Measurements from ENCODE around the gene ILKAP. TPM values are rescaled to one million over a fixed set of nuclear protein-coding genes. Genes with fewer than 3 reads are reported as not detected.

The ILKAP gene
- total RNA-seq, 1 experiment from 2014 or later: 53.4 TPM

DNA sequence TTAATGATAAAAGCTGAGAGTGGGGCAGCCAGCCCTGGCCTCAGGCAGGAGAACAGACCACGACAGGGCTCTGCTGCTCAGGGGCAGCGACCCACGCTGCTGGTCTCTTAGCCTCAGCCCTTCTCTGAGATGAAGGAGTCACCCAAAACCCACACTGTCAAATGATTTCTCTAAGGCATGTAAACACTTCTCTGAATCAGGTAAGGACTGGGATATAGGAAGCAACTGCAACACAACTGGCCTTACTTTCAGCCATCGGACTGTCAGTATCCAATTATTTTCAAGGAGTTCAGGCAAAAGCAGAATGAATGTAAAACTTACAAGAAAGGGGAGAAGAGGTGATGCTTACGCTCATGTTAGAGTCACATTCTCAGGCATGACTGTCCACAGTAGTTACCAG lies 22.9 kb downstream of the ILKAP start (continued):
- no peak for TF ChIP-seq CEBPB (IDR thresholded peaks at IDR 0.05; ENCODE audit: low read depth)
- no peak for TF ChIP-seq TCF7L2 (IDR thresholded peaks at IDR 0.05; ENCODE audit: borderline replicate concordance, extremely low read depth, insufficient read depth, insufficient read length)

DNA sequence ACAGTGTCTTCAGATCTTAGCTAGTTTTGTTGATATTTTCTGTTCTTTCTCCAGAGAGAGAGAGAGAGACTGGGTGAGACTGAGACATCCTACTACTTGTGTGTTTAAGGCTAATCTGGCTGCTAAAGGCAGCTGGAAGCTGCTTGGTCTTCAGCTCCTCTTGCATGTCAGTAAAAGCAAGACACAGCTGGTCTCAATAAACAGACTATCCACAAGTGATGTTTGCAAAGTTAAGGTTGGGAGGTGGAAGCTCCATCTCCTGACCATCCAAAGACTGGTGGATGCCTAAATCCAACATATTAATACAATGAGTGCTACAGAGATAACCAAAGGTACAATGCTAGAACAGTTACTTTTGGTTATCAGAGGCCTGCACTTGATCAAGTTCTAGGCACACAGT lies 26.9 kb downstream of the ILKAP start:
- Histone ChIP-seq H3K27ac (ENCODE audit: low read depth, low read length) (no peak overlapping the region), H3K79me2 (ENCODE audit: insufficient read depth, low read length) (no peaks in the 10 kb centered on the region), H3K4me2 (ENCODE audit: low read length) (no peak overlapping the region), H3K27me3 (ENCODE audit: insufficient read depth, low read length) (no peaks in the 10 kb centered on the region), H3K9ac (ENCODE audit: low read length) (no peak overlapping the region), H3K9me3 (ENCODE audit: control insufficient read depth in 1 of 2, insufficient read depth in 1 of 2, low read depth in 1 of 2, low read length in 2 of 2) (no peaks in the 10 kb centered on the region), H2AFZ (ENCODE audit: low read depth, low read length, poor library complexity, severe bottlenecking) (no peak overlapping the region), H3K4me1 (ENCODE audit: control insufficient read depth in 1 of 2, insufficient read depth in 2 of 2, low read length in 2 of 2) (no peaks in the 10 kb centered on the region), H3K9me2 (ENCODE audit: insufficient read depth) (no peaks in the 10 kb centered on the region), H3K36me3 (ENCODE audit: control insufficient read depth in 1 of 2, insufficient read depth in 2 of 2, low read length in 2 of 2) (peaks cover 31 to 66% of the 10 kb centered on the region in 2 experiments), H4K20me1 (ENCODE audit: insufficient read depth) (0 out of 2 replicates have a peak, but pooled peaks cover 9% of the 10 kb centered on the region), H3K4me3 (replicated peaks in 1 of 2; ENCODE audit: low read depth in 1 of 2, low read length in 2 of 2) (no peak overlapping the region)
- TF ChIP-seq SIN3A (IDR thresholded peaks at IDR 0.05; ENCODE audit: low read depth) (no peak), TCF7L2 (IDR thresholded peaks at IDR 0.05; ENCODE audit: borderline replicate concordance, extremely low read depth, insufficient read depth, insufficient read length) (no peak), CEBPB (IDR thresholded peaks at IDR 0.05; ENCODE audit: low read depth) (no peak), SP1 (IDR thresholded peaks at IDR 0.05; ENCODE audit: low read depth) (no peak)
- TF ChIP-seq, protein P1, sequence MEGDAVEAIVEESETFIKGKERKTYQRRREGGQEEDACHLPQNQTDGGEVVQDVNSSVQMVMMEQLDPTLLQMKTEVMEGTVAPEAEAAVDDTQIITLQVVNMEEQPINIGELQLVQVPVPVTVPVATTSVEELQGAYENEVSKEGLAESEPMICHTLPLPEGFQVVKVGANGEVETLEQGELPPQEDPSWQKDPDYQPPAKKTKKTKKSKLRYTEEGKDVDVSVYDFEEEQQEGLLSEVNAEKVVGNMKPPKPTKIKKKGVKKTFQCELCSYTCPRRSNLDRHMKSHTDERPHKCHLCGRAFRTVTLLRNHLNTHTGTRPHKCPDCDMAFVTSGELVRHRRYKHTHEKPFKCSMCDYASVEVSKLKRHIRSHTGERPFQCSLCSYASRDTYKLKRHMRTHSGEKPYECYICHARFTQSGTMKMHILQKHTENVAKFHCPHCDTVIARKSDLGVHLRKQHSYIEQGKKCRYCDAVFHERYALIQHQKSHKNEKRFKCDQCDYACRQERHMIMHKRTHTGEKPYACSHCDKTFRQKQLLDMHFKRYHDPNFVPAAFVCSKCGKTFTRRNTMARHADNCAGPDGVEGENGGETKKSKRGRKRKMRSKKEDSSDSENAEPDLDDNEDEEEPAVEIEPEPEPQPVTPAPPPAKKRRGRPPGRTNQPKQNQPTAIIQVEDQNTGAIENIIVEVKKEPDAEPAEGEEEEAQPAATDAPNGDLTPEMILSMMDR (IDR thresholded peaks at IDR 0.05 in 2 of 3, conservative IDR thresholded peaks at IDR 0.05 in 1 of 3; ENCODE audit: borderline replicate concordance in 1 of 3, insufficient read depth in 1 of 3, low read depth in 2 of 3, low read length in 2 of 3): no peak
- ChIA-PET RAD21 (ENCODE audit: low non-redundant PET in 1 of 2, low total read pairs in 2 of 2, uncharacterized antibody in 2 of 2, unreplicated experiment in 2 of 2) (no interaction called here), CTCF (no interaction called here), POLR2A (no interaction called here)
- no TSS peak for BruUV-seq (replicated peaks)
- DNase-seq (ENCODE audit: low read depth, low spot score) (no peak), ATAC-seq (no peak)
- intact Hi-C loops (cut with micrococcal nuclease): no loop called here

DNA sequence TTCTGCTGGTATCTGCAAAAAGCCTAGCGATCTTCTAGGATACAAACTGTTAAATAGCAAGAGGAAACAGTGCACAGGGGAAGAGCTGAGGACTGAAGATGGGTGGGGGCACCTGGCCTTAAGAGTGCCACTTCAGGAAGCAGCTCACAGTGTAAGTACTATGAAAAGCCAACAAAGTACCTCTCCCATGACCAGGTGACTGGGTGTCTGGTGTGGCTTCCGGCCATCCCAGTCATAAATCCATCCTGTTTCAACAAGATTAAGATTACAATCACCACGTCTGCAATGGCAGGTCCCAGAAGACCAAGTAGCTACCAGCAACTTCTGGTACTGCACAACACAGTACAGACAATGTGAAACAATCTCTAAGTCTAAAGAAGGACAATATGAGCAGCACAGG lies 28.8 kb downstream of the ILKAP start:
- Histone ChIP-seq H3K9me3 (ENCODE audit: control insufficient read depth in 1 of 2, insufficient read depth in 1 of 2, low read depth in 1 of 2, low read length in 2 of 2) (no peaks in the 10 kb centered on the region), H3K9ac (ENCODE audit: low read length) (no peak overlapping the region), H3K4me1 (ENCODE audit: control insufficient read depth in 1 of 2, insufficient read depth in 2 of 2, low read length in 2 of 2) (0 out of 4 replicates have a peak, but pooled peaks cover 0 to 1% of the 10 kb centered on the region in 2 experiments), H3K4me2 (ENCODE audit: low read length) (no peak overlapping the region), H3K79me2 (ENCODE audit: insufficient read depth, low read length) (no peaks in the 10 kb centered on the region), H2AFZ (ENCODE audit: low read depth, low read length, poor library complexity, severe bottlenecking) (no peak overlapping the region), H4K20me1 (ENCODE audit: insufficient read depth) (0 out of 2 replicates have a peak, but pooled peaks cover 9% of the 10 kb centered on the region), H3K4me3 (replicated peaks in 1 of 2; ENCODE audit: low read depth in 1 of 2, low read length in 2 of 2) (no peak overlapping the region), H3K36me3 (ENCODE audit: control insufficient read depth in 1 of 2, insufficient read depth in 2 of 2, low read length in 2 of 2) (peaks cover 23 to 59% of the 10 kb centered on the region in 2 experiments), H3K9me2 (ENCODE audit: insufficient read depth) (no peaks in the 10 kb centered on the region), H3K27me3 (ENCODE audit: insufficient read depth, low read length) (no peaks in the 10 kb centered on the region), H3K27ac (ENCODE audit: low read depth, low read length) (no peak overlapping the region)
- RAD21 ChIA-PET (ENCODE audit: low non-redundant PET in 1 of 2, low total read pairs in 2 of 2, uncharacterized antibody in 2 of 2, unreplicated experiment in 2 of 2): no interaction called here
- no TSS peak for BruUV-seq (replicated peaks)
- POLR2A ChIA-PET: no interaction called here
- intact Hi-C loops (cut with micrococcal nuclease): no loop called here
- CTCF ChIA-PET: no interaction called here
- DNase-seq (ENCODE audit: low read depth, low spot score) (no peak), ATAC-seq (no peak)
- TF ChIP-seq POLR2AphosphoS5 (IDR thresholded peaks at IDR 0.05; ENCODE audit: low read depth, low read length) (no peak), SP1 (IDR thresholded peaks at IDR 0.05; ENCODE audit: low read depth) (no peak), SRF (IDR thresholded peaks at IDR 0.05; ENCODE audit: low read depth) (no peak), CBX3 (IDR thresholded peaks at IDR 0.05; ENCODE audit: low read depth) (no peak), ZFX (IDR thresholded peaks at IDR 0.05) (no peak), EZH2phosphoT487 (IDR thresholded peaks at IDR 0.05; ENCODE audit: borderline replicate concordance) (no peak), SIN3A (IDR thresholded peaks at IDR 0.05; ENCODE audit: low read depth) (no peak), TCF7L2 (IDR thresholded peaks at IDR 0.05; ENCODE audit: borderline replicate concordance, extremely low read depth, insufficient read depth, insufficient read length) (no peak), EGR1 (IDR thresholded peaks at IDR 0.05; ENCODE audit: low read depth) (no peak)
- TF ChIP-seq, protein P2, sequence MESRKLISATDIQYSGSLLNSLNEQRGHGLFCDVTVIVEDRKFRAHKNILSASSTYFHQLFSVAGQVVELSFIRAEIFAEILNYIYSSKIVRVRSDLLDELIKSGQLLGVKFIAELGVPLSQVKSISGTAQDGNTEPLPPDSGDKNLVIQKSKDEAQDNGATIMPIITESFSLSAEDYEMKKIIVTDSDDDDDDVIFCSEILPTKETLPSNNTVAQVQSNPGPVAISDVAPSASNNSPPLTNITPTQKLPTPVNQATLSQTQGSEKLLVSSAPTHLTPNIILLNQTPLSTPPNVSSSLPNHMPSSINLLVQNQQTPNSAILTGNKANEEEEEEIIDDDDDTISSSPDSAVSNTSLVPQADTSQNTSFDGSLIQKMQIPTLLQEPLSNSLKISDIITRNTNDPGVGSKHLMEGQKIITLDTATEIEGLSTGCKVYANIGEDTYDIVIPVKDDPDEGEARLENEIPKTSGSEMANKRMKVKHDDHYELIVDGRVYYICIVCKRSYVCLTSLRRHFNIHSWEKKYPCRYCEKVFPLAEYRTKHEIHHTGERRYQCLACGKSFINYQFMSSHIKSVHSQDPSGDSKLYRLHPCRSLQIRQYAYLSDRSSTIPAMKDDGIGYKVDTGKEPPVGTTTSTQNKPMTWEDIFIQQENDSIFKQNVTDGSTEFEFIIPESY (IDR thresholded peaks at IDR 0.05; ENCODE audit: extremely low read depth, insufficient replicate concordance, low read length): no peak
- TF ChIP-seq, protein P3, sequence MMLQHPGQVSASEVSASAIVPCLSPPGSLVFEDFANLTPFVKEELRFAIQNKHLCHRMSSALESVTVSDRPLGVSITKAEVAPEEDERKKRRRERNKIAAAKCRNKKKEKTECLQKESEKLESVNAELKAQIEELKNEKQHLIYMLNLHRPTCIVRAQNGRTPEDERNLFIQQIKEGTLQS (IDR thresholded peaks at IDR 0.05): no peak
